Superior temporal gyrus (tissue), 1 donor: ENCODE measurements around the gene MTCH2.

ENCODE experiments used
- DNase-seq: peaks from one replicate; pipeline ENCODE4 v3.0.0-alpha.2; 2016; ENCODE audit errors: extremely low spot score

The MTCH2 gene

GRCh38 chr11:47589977-47590861 lies 52.1 kb downstream of the MTCH2 start:
- no peak for DNase-seq

GRCh38 chr11:47589584-47589976 lies 52.8 kb downstream of the MTCH2 start:
- DNase-seq = no peak

GRCh38 chr11:47589118-47589517 lies 53.2 kb downstream of the MTCH2 start:
- no peak for DNase-seq

GRCh38 chr11:47587723-47588326 lies 54.5 kb downstream of the MTCH2 start:
- DNase-seq = peak; percentile 15

GRCh38 chr11:47587039-47587716 lies 55.2 kb downstream of the MTCH2 start:
- DNase-seq = no peak

GRCh38 chr11:47586098-47586855 lies 56.1 kb downstream of the MTCH2 start, which contains the start of gene FAM180B:
Gene FAM180B, plus strand, starts transcription at chr11:47586678. Its CDS starts 91 bp downstream, at chr11:47586769.
- peak; percentile 12 for DNase-seq

GRCh38 chr11:47583844-47584243 lies 58.5 kb downstream of the MTCH2 start:
- peak; percentile 17 for DNase-seq

GRCh38 chr11:47578524-47579494 lies 63.5 kb downstream of the MTCH2 start, which contains the start of the genes KBTBD4 and NDUFS3:
Gene KBTBD4, minus strand, starts transcription at chr11:47578970. Its CDS starts 19 bp downstream, at chr11:47578951.
Gene NDUFS3, plus strand, starts transcription at chr11:47579074. Its CDS starts 18 bp downstream, at chr11:47579092.
- peak; percentile 97 for DNase-seq

GRCh38 chr11:47577460-47578041 lies 64.8 kb downstream of the MTCH2 start:
- DNase-seq = peak; percentile 21

- peak; percentile 71 for DNase-seq
Measured at GRCh38 chr11:47573321-47573720, 69.0 kb downstream of the MTCH2 start.

GRCh38 chr11:47572715-47573255 lies 69.6 kb downstream of the MTCH2 start:
- peak; percentile 34 for DNase-seq

GRCh38 chr11:47571895-47572294 lies 70.5 kb downstream of the MTCH2 start:
- DNase-seq = peak; percentile 13

GRCh38 chr11:47571357-47571729 lies 71.0 kb downstream of the MTCH2 start:
- no peak for DNase-seq

GRCh38 chr11:47570651-47571356 lies 71.6 kb downstream of the MTCH2 start:
- no peak for DNase-seq

GRCh38 chr11:47569646-47570045 lies 72.7 kb downstream of the MTCH2 start:
- no peak for DNase-seq
